Measurements from ENCODE around the gene RIMS4. TPM values are rescaled to one million over a fixed set of nuclear protein-coding genes. Genes with fewer than 3 reads are reported as not detected.

RIMS4 gene
- total RNA-seq, 1 donor from 2014 or later: not detected

DNA sequence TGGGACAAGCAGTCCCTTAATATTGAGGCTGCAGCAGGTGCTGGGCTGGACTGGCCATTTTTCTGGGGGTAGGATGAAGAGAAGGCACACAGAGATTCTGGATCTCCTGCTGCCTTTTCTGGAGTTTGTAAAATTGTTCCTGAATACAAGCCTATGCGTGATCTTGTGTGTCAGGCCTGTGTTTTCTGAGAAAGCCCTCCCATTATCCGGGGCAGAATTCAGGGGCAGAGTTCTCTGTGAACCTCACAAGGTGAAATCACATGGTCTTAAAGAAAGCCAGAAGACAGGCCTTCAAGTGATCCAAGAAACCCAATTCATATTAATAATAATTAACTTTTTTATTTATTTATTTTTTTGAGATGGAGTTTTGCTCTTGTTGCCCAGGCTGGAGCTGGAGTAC, 82.7 kb downstream of the RIMS4 start:
- DNase-seq (no peak), ATAC-seq (ENCODE audit: low read depth) (no peak)
- H3K4me1 Mint-ChIP-seq: no peaks in the 10 kb centered on the region
- ChIA-PET POLR2A (no interaction called here), CTCF (no interaction called here)
- H3K36me3 Mint-ChIP-seq (ENCODE audit: low read depth): no peaks in the 10 kb centered on the region
- intact Hi-C loops (cut with micrococcal nuclease): no loop called here
- H3K27me3 Mint-ChIP-seq: no peaks in the 10 kb centered on the region
- H3K4me3 Mint-ChIP-seq: no peak overlapping the region
- no peak overlapping the region for H3K27ac Mint-ChIP-seq
- no peaks in the 10 kb centered on the region for H3K9me3 Mint-ChIP-seq
- TF ChIP-seq, protein P1, sequence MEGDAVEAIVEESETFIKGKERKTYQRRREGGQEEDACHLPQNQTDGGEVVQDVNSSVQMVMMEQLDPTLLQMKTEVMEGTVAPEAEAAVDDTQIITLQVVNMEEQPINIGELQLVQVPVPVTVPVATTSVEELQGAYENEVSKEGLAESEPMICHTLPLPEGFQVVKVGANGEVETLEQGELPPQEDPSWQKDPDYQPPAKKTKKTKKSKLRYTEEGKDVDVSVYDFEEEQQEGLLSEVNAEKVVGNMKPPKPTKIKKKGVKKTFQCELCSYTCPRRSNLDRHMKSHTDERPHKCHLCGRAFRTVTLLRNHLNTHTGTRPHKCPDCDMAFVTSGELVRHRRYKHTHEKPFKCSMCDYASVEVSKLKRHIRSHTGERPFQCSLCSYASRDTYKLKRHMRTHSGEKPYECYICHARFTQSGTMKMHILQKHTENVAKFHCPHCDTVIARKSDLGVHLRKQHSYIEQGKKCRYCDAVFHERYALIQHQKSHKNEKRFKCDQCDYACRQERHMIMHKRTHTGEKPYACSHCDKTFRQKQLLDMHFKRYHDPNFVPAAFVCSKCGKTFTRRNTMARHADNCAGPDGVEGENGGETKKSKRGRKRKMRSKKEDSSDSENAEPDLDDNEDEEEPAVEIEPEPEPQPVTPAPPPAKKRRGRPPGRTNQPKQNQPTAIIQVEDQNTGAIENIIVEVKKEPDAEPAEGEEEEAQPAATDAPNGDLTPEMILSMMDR (IDR thresholded peaks at IDR 0.05): no peak

DNA sequence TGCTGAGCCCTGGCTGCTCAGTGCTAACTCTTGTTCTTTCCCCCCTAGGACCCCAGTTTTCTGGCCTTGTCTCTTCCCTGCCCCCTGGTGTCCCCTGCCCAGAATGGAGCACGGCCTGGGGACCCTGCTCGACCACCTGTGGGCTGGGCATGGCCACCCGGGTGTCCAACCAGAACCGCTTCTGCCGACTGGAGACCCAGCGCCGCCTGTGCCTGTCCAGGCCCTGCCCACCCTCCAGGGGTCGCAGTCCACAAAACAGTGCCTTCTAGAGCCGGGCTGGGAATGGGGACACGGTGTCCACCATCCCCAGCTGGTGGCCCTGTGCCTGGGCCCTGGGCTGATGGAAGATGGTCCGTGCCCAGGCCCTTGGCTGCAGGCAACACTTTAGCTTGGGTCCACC, 83.3 kb downstream of the RIMS4 start:
- Mint-ChIP-seq H3K4me3 (no peak overlapping the region), H3K9me3 (no peaks in the 10 kb centered on the region), H3K4me1 (no peaks in the 10 kb centered on the region), H3K27me3 (no peaks in the 10 kb centered on the region), H3K27ac (no peak overlapping the region), H3K36me3 (ENCODE audit: low read depth) (no peaks in the 10 kb centered on the region)
- POLR2A ChIA-PET: no interaction called here
- intact Hi-C loops (cut with micrococcal nuclease): no loop called here
- CTCF ChIA-PET: no interaction called here
- TF ChIP-seq, protein P1 (IDR thresholded peaks at IDR 0.05): no peak
- ATAC-seq (ENCODE audit: low read depth) (no peak), DNase-seq (no peak)

DNA sequence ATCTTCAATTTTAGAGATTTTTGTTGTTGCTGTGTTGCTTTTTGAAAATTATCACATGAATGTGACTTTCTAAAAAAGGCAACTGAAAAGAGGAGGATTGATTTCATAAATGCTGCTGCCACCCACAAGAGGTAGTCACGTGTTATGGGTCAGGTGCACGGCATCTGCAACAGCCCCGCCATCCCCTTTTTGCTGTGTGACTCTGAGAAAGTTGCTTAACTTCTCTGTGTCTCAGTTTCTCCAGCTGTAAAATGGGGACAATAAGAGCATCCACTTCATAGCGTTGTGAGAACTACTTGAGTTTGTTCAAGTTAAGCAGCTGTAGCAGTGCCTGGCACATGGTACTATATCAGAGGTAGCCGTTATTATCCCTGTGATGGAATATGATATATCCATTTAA, 84.5 kb downstream of the RIMS4 start:
- ChIA-PET CTCF (no interaction called here), POLR2A (no interaction called here)
- DNase-seq (no peak), ATAC-seq (ENCODE audit: low read depth) (no peak)
- no peaks in the 10 kb centered on the region for H3K27me3 Mint-ChIP-seq
- intact Hi-C loops (cut with micrococcal nuclease): no loop called here
- TF ChIP-seq, protein P1 (IDR thresholded peaks at IDR 0.05): no peak
- H3K4me3 Mint-ChIP-seq: no peak overlapping the region
- no peaks in the 10 kb centered on the region for H3K9me3 Mint-ChIP-seq
- no peaks in the 10 kb centered on the region for H3K36me3 Mint-ChIP-seq (ENCODE audit: low read depth)
- H3K27ac Mint-ChIP-seq: no peak overlapping the region
- H3K4me1 Mint-ChIP-seq: no peaks in the 10 kb centered on the region

DNA sequence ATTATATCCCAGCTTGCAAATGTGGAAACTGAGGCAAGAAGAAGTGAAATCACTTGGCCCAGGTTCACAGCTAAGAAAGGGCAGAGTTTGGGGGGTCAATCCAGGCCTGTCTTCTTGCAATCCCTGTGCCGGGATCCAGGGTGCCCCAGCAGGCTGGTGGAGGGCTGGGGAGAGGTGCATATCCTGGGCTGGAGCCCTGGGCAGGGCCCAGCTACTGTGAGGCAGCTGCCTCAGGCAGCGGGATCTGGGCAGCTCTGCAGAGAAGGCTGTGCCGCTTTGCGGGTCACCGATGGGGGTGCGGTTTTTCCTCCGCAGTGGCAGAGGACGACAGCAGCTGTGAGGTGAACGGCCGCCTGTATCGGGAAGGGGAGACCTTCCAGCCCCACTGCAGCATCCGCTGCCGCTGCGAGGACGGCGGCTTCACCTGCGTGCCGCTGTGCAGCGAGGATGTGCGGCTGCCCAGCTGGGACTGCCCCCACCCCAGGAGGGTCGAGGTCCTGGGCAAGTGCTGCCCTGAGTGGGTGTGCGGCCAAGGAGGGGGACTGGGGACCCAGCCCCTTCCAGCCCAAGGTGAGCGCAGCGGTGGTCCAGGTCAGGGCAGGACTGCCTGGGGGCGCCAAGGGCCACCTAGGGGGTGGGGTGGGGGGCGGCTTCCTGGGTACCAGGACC, 85.8 kb downstream of the RIMS4 start:
- H3K4me3 Mint-ChIP-seq: no peak overlapping the region
- no peaks in the 10 kb centered on the region for H3K4me1 Mint-ChIP-seq
- no peak for DNase-seq
- no peak overlapping the region for H3K27ac Mint-ChIP-seq
- ChIA-PET POLR2A (no interaction called here), CTCF (no interaction called here)
- TF ChIP-seq, protein P1 (IDR thresholded peaks at IDR 0.05): no peak
- H3K36me3 Mint-ChIP-seq (ENCODE audit: low read depth): no peaks in the 10 kb centered on the region
- no peaks in the 10 kb centered on the region for H3K27me3 Mint-ChIP-seq
- no peaks in the 10 kb centered on the region for H3K9me3 Mint-ChIP-seq
- no peak for ATAC-seq (ENCODE audit: low read depth)
- intact Hi-C loops (cut with micrococcal nuclease): no loop called here

DNA sequence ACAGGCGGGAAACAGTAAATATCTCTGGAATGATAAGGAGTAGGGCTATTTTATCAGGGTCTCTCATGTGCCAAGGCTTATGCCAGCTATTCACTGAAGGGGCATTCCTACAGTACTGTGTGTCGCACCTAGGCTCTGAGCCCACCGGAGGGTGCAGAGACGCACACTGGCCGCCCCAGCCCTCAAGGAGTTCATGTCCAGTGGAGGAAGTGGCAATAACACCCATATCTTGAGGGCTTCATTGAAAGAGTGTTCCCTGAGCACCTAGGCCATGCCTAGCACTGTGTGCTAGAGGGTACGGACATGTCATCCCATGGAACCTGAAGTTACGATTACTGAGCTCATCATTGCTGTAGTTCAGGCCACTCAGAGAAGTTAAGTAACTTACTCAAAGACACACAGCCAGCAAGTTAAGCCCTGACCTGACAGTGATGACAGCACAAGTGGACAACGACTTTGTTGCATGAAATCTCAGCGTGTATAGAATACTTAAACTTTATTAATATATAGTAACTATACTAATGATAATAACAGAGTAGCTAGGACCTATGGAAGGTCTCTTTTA, 86.5 kb downstream of the RIMS4 start:
- Mint-ChIP-seq H3K36me3 (ENCODE audit: low read depth) (no peaks in the 10 kb centered on the region), H3K9me3 (no peaks in the 10 kb centered on the region), H3K4me1 (no peaks in the 10 kb centered on the region), H3K4me3 (no peak overlapping the region), H3K27ac (no peak overlapping the region), H3K27me3 (no peaks in the 10 kb centered on the region)
- no peak for ATAC-seq (ENCODE audit: low read depth)
- TF ChIP-seq, protein P1 (IDR thresholded peaks at IDR 0.05): no peak
- CTCF ChIA-PET: no interaction called here
- intact Hi-C loops (cut with micrococcal nuclease): no loop called here
- DNase-seq: no peak
- POLR2A ChIA-PET: no interaction called here
